ENCODE results near the gene FARSB.

The FARSB gene

DNA sequence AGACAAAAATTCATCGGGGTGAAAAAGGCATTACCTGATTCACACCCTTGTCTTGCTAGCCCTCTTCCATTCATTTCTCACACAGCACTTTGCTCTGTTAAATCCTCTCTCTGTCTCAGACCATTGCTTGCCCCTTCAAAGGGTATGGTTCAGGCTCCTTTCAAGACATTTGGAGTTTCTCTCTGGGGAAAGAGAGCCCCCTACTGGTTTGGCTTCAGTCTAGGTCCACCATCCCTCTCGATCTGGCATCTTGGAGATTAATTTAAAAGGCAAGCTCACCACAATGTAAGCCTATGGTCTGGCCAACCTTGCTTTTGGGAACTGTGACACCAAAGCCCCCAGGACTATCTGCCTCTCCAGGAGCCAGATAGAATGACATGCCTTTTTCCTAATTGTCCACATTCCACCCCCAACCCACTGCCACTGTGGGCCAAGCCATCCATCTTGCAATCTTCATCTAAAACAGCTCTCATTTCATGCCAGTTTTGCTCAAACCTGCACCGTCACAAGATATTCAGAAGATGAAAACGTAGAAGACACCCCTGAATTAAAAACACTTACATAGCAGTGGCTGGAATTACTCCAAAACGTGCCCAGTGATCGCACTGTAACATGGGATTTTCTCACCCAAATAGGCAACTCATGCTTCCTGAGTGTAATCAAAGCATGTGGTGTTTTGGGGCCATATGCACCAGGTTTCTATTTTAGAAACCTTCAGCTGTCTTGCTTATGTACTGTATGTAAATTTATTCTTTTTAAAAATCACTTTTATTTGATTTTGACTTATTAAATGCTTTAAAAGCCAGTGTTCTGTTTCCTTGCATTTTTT is 93.9 kb downstream of the FARSB start:
- peak in 8 of 58 donors; percentile 5 to 53 (median 16) for DNase-seq

DNA sequence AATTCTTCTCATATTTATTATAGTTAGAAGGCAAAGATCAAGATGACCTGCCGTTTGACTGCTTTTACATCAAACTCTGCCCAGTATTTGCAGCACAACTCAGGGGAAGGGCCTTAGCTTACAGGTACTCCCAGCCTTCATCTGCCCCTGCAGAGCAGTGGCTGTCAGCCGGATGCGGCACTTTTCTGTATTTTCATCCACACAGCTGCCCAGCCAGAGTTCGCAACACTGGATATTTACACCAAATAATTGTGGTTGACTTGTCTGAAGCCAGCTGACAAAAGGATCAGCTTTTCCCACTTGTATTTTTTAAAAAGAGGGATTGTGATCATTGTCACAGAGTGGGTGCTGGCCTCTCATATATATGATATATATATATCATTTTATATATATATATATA is 94.7 kb downstream of the FARSB start:
- no peak for DNase-seq

DNA sequence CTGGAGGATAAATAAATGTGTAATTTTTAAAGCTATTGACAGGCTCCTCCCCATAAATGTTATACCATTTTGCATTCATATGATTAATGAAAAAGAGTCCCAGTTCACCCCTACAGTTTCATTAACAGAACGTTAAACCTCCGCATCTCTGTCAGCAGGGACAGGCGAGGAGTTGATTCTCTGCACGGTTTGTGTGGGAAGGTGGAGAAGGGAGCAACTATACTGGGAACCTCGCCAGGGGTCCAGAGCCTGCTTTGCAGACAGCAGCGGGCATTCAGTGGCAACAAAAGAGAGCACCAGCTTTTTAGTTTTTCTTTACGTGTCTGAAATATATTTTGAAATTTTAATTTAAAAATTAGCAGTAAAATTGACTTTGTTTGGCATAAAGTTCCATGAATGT is 101.4 kb downstream of the FARSB start:
- DNase-seq: no peak

DNA sequence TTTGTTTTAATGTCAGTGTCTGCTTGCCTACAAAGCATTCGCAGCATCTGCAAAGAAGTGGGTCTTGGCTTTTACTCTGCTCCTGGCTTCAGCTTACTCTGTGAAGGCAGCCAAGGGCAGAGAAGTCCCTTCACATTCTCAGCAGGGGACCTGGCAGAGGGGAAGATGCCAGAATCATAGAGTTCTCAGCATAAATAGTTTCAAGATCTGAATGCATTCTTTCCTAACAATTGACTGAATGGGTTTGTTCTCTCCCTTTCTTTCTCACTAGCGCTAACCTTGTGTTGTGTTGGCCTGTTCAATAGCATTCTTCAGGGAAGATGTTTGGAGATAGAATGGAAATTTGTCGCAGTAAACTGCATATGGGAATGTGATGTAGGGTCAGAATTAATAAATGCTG is 106.9 kb downstream of the FARSB start:
- peak in 4 of 58 donors; percentile 8 to 15 (median 10) for DNase-seq

- DNase-seq: no peak
These were observed 108.8 kb downstream of the FARSB start for GRCh38 chr2:222547083-222547482.

- DNase-seq: no peak
These were observed 109.8 kb downstream of the FARSB start for GRCh38 chr2:222545823-222546795.

GRCh38 chr2:222544661-222545060 is 111.2 kb downstream of the FARSB start:
- no peak for DNase-seq

GRCh38 chr2:222538535-222538934 is 117.4 kb downstream of the FARSB start:
- no peak for DNase-seq

- no peak for DNase-seq
These were observed 120.4 kb downstream of the FARSB start for GRCh38 chr2:222535477-222535876.

GRCh38 chr2:222532315-222532714 is 123.6 kb downstream of the FARSB start:
- no peak for DNase-seq

- DNase-seq: no peak
These were observed 129.2 kb downstream of the FARSB start for GRCh38 chr2:222526480-222527277.

GRCh38 chr2:222525811-222526210 is 130.1 kb downstream of the FARSB start:
- no peak for DNase-seq

DNA sequence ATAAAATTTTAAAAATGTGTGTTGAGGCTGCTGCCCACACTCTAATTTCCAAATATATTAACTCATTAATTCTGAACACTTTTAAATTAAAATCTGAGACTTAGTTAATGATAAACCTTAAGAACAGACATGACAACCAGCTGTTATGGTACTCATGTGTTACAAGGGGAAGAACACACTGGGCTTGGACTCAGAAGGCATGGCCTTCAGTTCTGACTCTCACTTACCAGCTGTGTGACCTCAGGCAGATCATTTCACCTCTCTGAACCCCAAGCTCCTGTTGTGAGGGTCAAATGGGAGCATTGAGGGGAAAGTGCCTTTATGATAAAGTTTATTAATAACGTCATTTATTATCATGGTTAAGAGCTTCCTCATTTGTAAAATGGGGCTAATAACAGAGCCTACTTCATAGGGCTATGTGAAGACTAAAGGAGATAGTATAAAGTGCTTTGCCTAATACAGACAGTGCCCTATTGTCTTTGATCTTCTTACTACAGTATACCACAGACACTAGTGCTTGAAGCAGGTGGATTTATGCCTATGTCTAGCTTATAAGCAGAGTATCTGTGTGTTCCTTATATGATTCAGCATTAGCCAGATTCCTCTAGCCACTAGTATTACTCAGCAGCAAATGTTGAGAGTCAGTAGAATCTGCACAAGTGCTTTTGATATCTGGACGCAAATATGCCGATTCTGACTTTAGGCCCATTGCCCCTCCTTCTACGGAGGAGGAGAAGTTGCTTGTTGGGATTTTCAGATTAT is 131.9 kb downstream of the FARSB start:
- no peak for DNase-seq

DNA sequence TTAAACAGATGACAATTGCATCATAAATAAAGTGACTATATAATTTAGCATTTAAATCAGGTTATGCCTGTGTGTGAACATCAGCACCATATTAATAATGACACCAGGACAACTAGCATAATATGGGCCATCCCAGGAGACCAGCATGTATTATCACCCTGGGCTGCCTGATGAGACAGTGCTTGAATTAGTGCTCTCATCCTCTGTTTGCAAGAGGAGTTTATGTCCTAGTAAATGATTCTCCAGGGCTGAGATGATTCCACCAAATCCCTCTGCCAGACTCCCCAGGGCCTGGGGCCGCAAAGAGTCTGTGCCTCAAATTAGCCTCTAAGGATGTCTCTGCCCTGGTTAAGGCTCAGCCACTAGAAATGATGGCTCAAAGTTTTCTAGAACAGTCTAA is 133.8 kb downstream of the FARSB start:
- DNase-seq: no peak

DNA sequence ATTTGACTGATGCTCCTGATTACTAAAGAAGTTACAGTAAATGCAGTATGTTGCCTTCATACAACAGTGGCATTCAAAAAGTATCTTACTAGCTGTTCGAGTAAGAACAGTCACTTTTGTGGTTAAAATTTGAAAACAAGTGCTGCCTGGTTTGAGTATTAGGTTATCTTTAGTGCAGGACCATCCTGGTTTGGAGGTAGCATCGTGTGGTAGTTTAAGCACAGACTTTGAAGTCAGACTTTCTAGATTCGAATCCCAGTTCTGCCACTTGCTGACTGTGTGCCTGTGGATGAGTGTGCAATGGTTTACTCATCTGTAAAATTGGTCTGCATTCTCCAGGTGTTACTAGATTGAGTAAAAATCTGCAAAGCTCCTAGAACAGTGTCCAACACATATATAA is 134.8 kb downstream of the FARSB start:
- no peak for DNase-seq
